WTC11 (cell line): ENCODE data around the gene KSR2. TPM values are rescaled to one million over a fixed set of nuclear protein-coding genes. Genes with fewer than 3 reads are reported as not detected.

Experiments
- ATAC-seq: fragments of 200-7000 bp; cut with Tn5 transposase; 2 replicates; pipeline ENCODE4 v1.10.0; 2021; ENCODE audit warnings: mild to moderate bottlenecking, moderate library complexity
- CTCF ChIA-PET: fragments of 300-600 bp; sonication (Branson Sonifier 250); formaldehyde crosslinking; loops from one replicate; lab custom pipeline; 2021; ENCODE audit warnings: antibody characterized with exemption; lab: Charles Lee
- POLR2A ChIA-PET: fragments of 350-600 bp; sonication (Branson Sonifier 250); formaldehyde crosslinking; loops from one replicate; lab custom pipeline; 2021; ENCODE audit warnings: antibody characterized with exemption; lab: Charles Lee
- DNase-seq: peaks from one replicate; pipeline ENCODE4 v3.0.0; 2021; ENCODE audit warnings: low spot score
- H3K27ac Mint-ChIP-seq: 2 replicates; pipeline ENCODE4 v1.8.0; 2021; ENCODE audit warnings: mixed read lengths
- H3K27me3 Mint-ChIP-seq: 2 replicates; pipeline ENCODE4 v1.8.0; 2021; ENCODE audit warnings: low read depth, mild to moderate bottlenecking, moderate library complexity, mixed read lengths
- H3K36me3 Mint-ChIP-seq: 2 replicates; pipeline ENCODE4 v1.8.0; 2021; ENCODE audit warnings: mixed read lengths
- H3K4me1 Mint-ChIP-seq: 2 replicates; pipeline ENCODE4 v1.8.0; 2022; ENCODE audit warnings: mixed read lengths
- H3K4me3 Mint-ChIP-seq: 2 replicates; pipeline ENCODE4 v1.8.0; 2021; ENCODE audit warnings: mild to moderate bottlenecking, moderate library complexity, mixed read lengths
- H3K9me3 Mint-ChIP-seq: 2 replicates; pipeline ENCODE4 v1.8.0; 2021; ENCODE audit warnings: mixed read lengths
- AR ChIP-seq: fragments of 250-450 bp; sonication (Bioruptor Pico); IDR thresholded peaks from 2 replicates; pipeline ENCODE4 v1.9.0; 2021; ENCODE audit warnings: mild to moderate bottlenecking
- ATF3 ChIP-seq: sonication (generic); formaldehyde crosslinking; conservative IDR thresholded peaks from 2 replicates; pipeline ENCODE4 v1.8.1; 2022; ENCODE audit warnings: mild to moderate bottlenecking, missing genetic modification reagents
- ATF6 ChIP-seq: sonication (generic); formaldehyde crosslinking; IDR thresholded peaks from 2 replicates; pipeline ENCODE4 v1.8.1; 2023; ENCODE audit warnings: mild to moderate bottlenecking, missing genetic modification reagents
- CDX4 ChIP-seq: fragments of 250-450 bp; sonication (Bioruptor Pico); IDR thresholded peaks from 2 replicates; pipeline ENCODE4 v1.9.0; 2021; ENCODE audit warnings: moderate library complexity, mild to moderate bottlenecking, inconsistent platforms, borderline replicate concordance
- E2F4 ChIP-seq: sonication (generic); formaldehyde crosslinking; IDR thresholded peaks from 2 replicates; pipeline ENCODE4 v1.8.1; 2022; ENCODE audit warnings: low read depth, mild to moderate bottlenecking, moderate library complexity, missing genetic modification reagents, borderline replicate concordance
- ESRRA ChIP-seq: sonication (generic); formaldehyde crosslinking; IDR thresholded peaks from 2 replicates; pipeline ENCODE4 v1.8.1; 2022; ENCODE audit warnings: mild to moderate bottlenecking, missing genetic modification reagents, borderline replicate concordance
- FOXJ3 ChIP-seq: sonication (generic); formaldehyde crosslinking; IDR thresholded peaks from 2 replicates; pipeline ENCODE4 v1.9.0; 2021; ENCODE audit warnings: missing genetic modification reagents, mild to moderate bottlenecking, borderline replicate concordance
- FOXK1 ChIP-seq: sonication (generic); formaldehyde crosslinking; IDR thresholded peaks from 2 replicates; pipeline ENCODE4 v1.8.0; 2022; ENCODE audit warnings: mild to moderate bottlenecking, moderate library complexity, missing genetic modification reagents
- HMGA2 ChIP-seq: fragments of 250-450 bp; sonication (Bioruptor Pico); IDR thresholded peaks from 2 replicates; pipeline ENCODE4 v1.4.0; 2021; ENCODE audit warnings: mild to moderate bottlenecking, moderate library complexity
- IRF2 ChIP-seq: sonication (generic); formaldehyde crosslinking; IDR thresholded peaks from 2 replicates; pipeline ENCODE4 v1.8.0; 2022; ENCODE audit warnings: low read depth, missing genetic modification reagents, borderline replicate concordance
- JUN ChIP-seq: sonication (generic); formaldehyde crosslinking; IDR thresholded peaks from 2 replicates; pipeline ENCODE4 v1.8.0; 2023; ENCODE audit warnings: mild to moderate bottlenecking, missing genetic modification reagents
- RELA ChIP-seq: sonication (generic); formaldehyde crosslinking; IDR thresholded peaks from 2 replicates; pipeline ENCODE4 v1.8.1; 2022; ENCODE audit warnings: missing genetic modification reagents, mild to moderate bottlenecking, borderline replicate concordance
- RORB ChIP-seq: fragments of 250-450 bp; sonication (Bioruptor Pico); IDR thresholded peaks from 2 replicates; pipeline ENCODE4 v1.9.0; 2021; ENCODE audit warnings: mild to moderate bottlenecking
- STAT6 ChIP-seq: sonication (generic); formaldehyde crosslinking; conservative IDR thresholded peaks from 2 replicates; pipeline ENCODE4 v1.8.1; 2023; ENCODE audit warnings: mild to moderate bottlenecking, low read depth, missing genetic modification reagents, moderate library complexity
- TCF7 ChIP-seq: sonication (generic); formaldehyde crosslinking; IDR thresholded peaks from 2 replicates; pipeline ENCODE4 v1.8.0; 2022; ENCODE audit warnings: mild to moderate bottlenecking, low read depth, missing genetic modification reagents, moderate library complexity
- ZBTB21 ChIP-seq: sonication (generic); formaldehyde crosslinking; IDR thresholded peaks from 2 replicates; pipeline ENCODE4 v1.8.1; 2023; ENCODE audit warnings: mild to moderate bottlenecking, missing genetic modification reagents, borderline replicate concordance
- ZNF219 ChIP-seq: sonication (generic); formaldehyde crosslinking; IDR thresholded peaks from 2 replicates; pipeline ENCODE4 v1.8.0; 2023; ENCODE audit warnings: missing genetic modification reagents, mild to moderate bottlenecking, borderline replicate concordance
- ZNF263 ChIP-seq: sonication (generic); formaldehyde crosslinking; IDR thresholded peaks from 2 replicates; pipeline ENCODE4 v1.8.1; 2022; ENCODE audit warnings: low read depth, mild to moderate bottlenecking, moderate library complexity, missing genetic modification reagents
- ZNF532 ChIP-seq: fragments of 250-450 bp; sonication (Bioruptor Pico); IDR thresholded peaks from 2 replicates; pipeline ENCODE4 v1.9.0; 2021; ENCODE audit warnings: mild to moderate bottlenecking, borderline replicate concordance
- ZSCAN18 ChIP-seq: fragments of 250-450 bp; sonication (Bioruptor Pico); IDR thresholded peaks from 2 replicates; pipeline ENCODE4 v2.1.2; 2022; ENCODE audit warnings: mild to moderate bottlenecking, moderate library complexity
- total RNA-seq: library from RNA; stranded (reverse); gene quantifications from 3 replicates; pipeline ENCODE4 v1.2.3, GENCODE V29; 2021

Gene KSR2
- total RNA-seq, 1 experiment from 2014 or later = 2.4 TPM

GRCh38 chr12:117818400-117818799 lies 150.4 kb downstream of the KSR2 start:
- peaks cover 13% of the 10 kb centered on the region for H3K4me1 Mint-ChIP-seq
- H3K27ac Mint-ChIP-seq = no peak overlapping the region
- CTCF ChIA-PET = interaction anchor here (0.6 to 2.9 kb wide), 12 partner anchors 9 to 1250 kb away, joined by 3 to 25 read pairs (median 5); no protein-coding TSS in a partner anchor
- peaks cover 2% of the 10 kb centered on the region for H3K9me3 Mint-ChIP-seq
- H3K4me3 Mint-ChIP-seq = no peak overlapping the region
- no peak for DNase-seq
- no peak for TF ChIP-seq IRF2 (CRISPR knock-in tag)
- no peak for TF ChIP-seq ATF6
- TF ChIP-seq TCF7 = no peak
- TF ChIP-seq ZNF532 (CRISPR knock-in tag) = no peak
- TF ChIP-seq HMGA2 = no peak
- TF ChIP-seq RORB = no peak
- TF ChIP-seq RELA (CRISPR knock-in tag) = no peak
- TF ChIP-seq STAT6 = no peak
- TF ChIP-seq CDX4 (CRISPR knock-in tag) = no peak
- no peak for TF ChIP-seq ESRRA (CRISPR knock-in tag)
- no peak for TF ChIP-seq ZBTB21 (CRISPR knock-in tag)
- no peak for TF ChIP-seq JUN (CRISPR knock-in tag)
- POLR2A ChIA-PET = no interaction called here
- H3K27me3 Mint-ChIP-seq = no peaks in the 10 kb centered on the region
- 0 out of 2 replicates have a peak, but pooled peaks cover 2% of the 10 kb centered on the region for H3K36me3 Mint-ChIP-seq
- no peak for ATAC-seq

GRCh38 chr12:117809509-117809908 lies 159.3 kb downstream of the KSR2 start:
- Mint-ChIP-seq H3K4me1 (peaks cover 8% of the 10 kb centered on the region; the same call in 1 of the 2 replicates), H3K36me3 (no peaks in the 10 kb centered on the region), H3K4me3 (no peak overlapping the region), H3K27me3 (no peaks in the 10 kb centered on the region), H3K27ac (no peak overlapping the region; the same call in 1 of the 2 replicates), H3K9me3 (no peaks in the 10 kb centered on the region)
- ATAC-seq (no peak), DNase-seq (no peak)
- ChIA-PET POLR2A (no interaction called here), CTCF (interaction anchor here (0.7 to 1.6 kb wide), 3 partner anchors 9 to 41 kb away, joined by 3 to 5 read pairs (median 4); no protein-coding TSS in a partner anchor)
- TF ChIP-seq FOXJ3 (CRISPR knock-in tag) (no peak), AR (CRISPR knock-in tag) (no peak), ZNF263 (CRISPR knock-in tag) (no peak), ATF3 (no peak), FOXK1 (CRISPR knock-in tag) (no peak), ZNF219 (CRISPR knock-in tag) (no peak), E2F4 (CRISPR knock-in tag) (no peak), ZSCAN18 (CRISPR knock-in tag) (no peak)
